Astrocyte of the cerebellum (primary cell): ENCODE results near the gene FXYD6.
"Not testable (repeated sequence)": the region's sequence is repeated elsewhere in the genome, so short reads cannot be mapped to it uniquely, and the experiment has no call there.

ENCODE experiments used
- DNase-seq: peaks from one replicate; pipeline ENCODE4 v3.0.0-alpha.2; 2011; ENCODE audit warnings: low read depth
- H3K4me3 ChIP-seq: 2 replicates; pipeline ENCODE4 v1.5.1; 2011; ENCODE audit warnings: mild to moderate bottlenecking, low read depth, low read length, moderate library complexity
- in situ Hi-C: cut with HindIII; loops from 2 replicates; pipeline ENCODE4 v1.10.0; 2017; ENCODE audit warnings: low sequenced_read_pairs
- TF ChIP-seq, protein P1 (sequence below): IDR thresholded peaks from 2 replicates; pipeline ENCODE4 v1.5.1; 2012; ENCODE audit warnings: low read length, low read depth, moderate library complexity, mild to moderate bottlenecking; ENCODE audit errors: missing control alignments

FXYD6 gene

DNA sequence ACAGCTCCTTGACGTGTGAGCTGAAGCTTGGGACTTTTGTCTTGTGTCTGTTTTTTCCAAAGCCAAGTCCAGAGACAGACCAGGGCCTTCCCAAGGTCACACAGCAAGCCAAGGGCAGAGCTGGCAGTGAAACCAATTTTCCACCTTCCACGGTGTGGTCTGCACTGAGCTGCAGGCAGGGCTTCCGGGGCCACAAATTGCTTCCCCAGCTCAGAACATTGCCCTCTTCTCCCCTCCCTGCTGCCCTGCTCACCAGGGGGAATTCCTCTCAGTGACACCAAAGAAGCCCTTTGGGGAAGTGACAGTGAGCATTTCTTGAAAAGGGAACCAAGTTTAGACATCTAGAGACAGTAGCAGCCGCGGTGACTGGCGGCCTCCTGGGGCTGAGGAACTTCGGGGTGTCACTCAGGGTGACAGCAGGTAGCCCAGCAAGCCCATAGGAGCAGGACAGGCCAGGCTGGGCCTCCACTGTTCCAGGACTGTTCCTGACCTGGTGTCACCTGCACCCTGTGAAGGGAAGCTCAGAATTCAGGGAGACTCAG is 61.1 kb downstream of the FXYD6 start:
- TF ChIP-seq, protein P1, sequence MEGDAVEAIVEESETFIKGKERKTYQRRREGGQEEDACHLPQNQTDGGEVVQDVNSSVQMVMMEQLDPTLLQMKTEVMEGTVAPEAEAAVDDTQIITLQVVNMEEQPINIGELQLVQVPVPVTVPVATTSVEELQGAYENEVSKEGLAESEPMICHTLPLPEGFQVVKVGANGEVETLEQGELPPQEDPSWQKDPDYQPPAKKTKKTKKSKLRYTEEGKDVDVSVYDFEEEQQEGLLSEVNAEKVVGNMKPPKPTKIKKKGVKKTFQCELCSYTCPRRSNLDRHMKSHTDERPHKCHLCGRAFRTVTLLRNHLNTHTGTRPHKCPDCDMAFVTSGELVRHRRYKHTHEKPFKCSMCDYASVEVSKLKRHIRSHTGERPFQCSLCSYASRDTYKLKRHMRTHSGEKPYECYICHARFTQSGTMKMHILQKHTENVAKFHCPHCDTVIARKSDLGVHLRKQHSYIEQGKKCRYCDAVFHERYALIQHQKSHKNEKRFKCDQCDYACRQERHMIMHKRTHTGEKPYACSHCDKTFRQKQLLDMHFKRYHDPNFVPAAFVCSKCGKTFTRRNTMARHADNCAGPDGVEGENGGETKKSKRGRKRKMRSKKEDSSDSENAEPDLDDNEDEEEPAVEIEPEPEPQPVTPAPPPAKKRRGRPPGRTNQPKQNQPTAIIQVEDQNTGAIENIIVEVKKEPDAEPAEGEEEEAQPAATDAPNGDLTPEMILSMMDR: no peak
- DNase-seq: no peak
- in situ Hi-C loops: loop anchor here (25.0 kb wide), 1 partner anchor 122 kb away; the partner anchor contains the start of gene TMPRSS13
- H3K4me3 ChIP-seq: no peak overlapping the region

GRCh38 chr11:117814766-117815261 is 61.6 kb downstream of the FXYD6 start:
- in situ Hi-C loops: loop anchor here (25.0 kb wide), 1 partner anchor 122 kb away; the partner anchor contains the start of gene TMPRSS13
- peak; percentile 42 for DNase-seq
- TF ChIP-seq, protein P1: no peak
- H3K4me3 ChIP-seq: no peak overlapping the region

GRCh38 chr11:117814204-117814765 is 62.2 kb downstream of the FXYD6 start:
- no peak overlapping the region for H3K4me3 ChIP-seq
- TF ChIP-seq, protein P1: no peak
- in situ Hi-C loops: loop anchor here (25.0 kb wide), 1 partner anchor 123 kb away; the partner anchor contains the start of gene TMPRSS13
- DNase-seq: no peak

DNA sequence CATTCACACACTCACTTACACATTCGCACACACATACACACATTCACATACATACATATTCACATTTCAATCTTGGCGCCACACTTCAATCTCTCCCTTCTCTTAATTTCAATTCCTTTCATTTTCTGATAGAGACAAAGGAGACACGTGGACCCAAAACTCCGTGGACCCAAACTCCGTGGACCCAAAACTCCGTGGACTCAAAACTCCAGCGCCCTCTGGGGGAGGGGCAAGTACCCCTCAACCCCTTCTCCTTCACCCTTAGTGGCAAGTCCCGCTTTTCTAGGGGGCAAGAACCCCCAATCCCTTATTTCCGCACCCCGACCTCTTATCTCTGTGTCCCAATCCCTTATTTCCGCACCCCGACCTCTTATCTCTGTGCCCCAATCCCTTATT is 66.4 kb downstream of the FXYD6 start:
- in situ Hi-C loops: loop anchor here (25.0 kb wide), 1 partner anchor 127 kb away; the partner anchor contains the start of gene TMPRSS13
- DNase-seq, H3K4me3 ChIP-seq: not testable (repeated sequence)

GRCh38 chr11:117809236-117810055 is 67.0 kb downstream of the FXYD6 start:
- no peak for DNase-seq
- no peak overlapping the region for H3K4me3 ChIP-seq
- TF ChIP-seq, protein P1: peak; percentile 45
- in situ Hi-C loops: loop anchor here (25.0 kb wide), 1 partner anchor 128 kb away; the partner anchor contains the start of gene TMPRSS13

- TF ChIP-seq, protein P1: no peak
- in situ Hi-C loops: loop anchor here (25.0 kb wide), 1 partner anchor 129 kb away; the partner anchor contains the start of gene TMPRSS13
- no peak for DNase-seq
Observed at GRCh38 chr11:117808784-117809183, 67.7 kb downstream of the FXYD6 start.

More at GRCh38 chr11:117808784-117809183, 67.7 kb downstream of the FXYD6 start:
- H3K4me3 ChIP-seq: no peak overlapping the region
